A549 (cell line): Measurements from ENCODE around the gene MYEOV. TPM values are rescaled to one million over a fixed set of nuclear protein-coding genes. Genes with fewer than 3 reads are reported as not detected.

Experiments used
- ATAC-seq, 2 experiments: fragments of 200-7000 bp in 1 of 2; fragments of >200 bp in 1 of 2; cut with Nextera tagmentation in 1 of 2; cut with Tn5 transposase in 1 of 2; 3 replicates each; pipeline versions ENCODE4 v1.8.0 to v1.9.1; 2018 to 2020; ENCODE audit warnings: mild to moderate bottlenecking in 1 of 2, moderate library complexity in 1 of 2
- CTCF ChIA-PET: fragments of 300-600 bp; sonication (Branson Sonifier 250); formaldehyde crosslinking; extraction: SDS; loops from one replicate; lab custom pipeline; 2021; ENCODE audit warnings: antibody characterized with exemption, inconsistent platforms; lab: Yijun Ruan, JAX
- POLR2A ChIA-PET: fragments of 350-600 bp; formaldehyde crosslinking; extraction: SDS; loops from one replicate; lab custom pipeline; 2021; ENCODE audit warnings: antibody characterized with exemption, inconsistent platforms; lab: Yijun Ruan, JAX
- DNase-seq, 2 experiments: peaks; one replicate each; pipeline versions ENCODE4 v3.0.0 to v3.0.0-alpha.2; 2011 to 2016; ENCODE audit warnings: low read depth in 1 of 2, low spot score in 1 of 2
- FAIRE-seq: peaks from 2 replicates; lab custom pipeline; 2011; peaks lifted over from hg19 to GRCh38; lab: Jason Lieb, UNC
- H3K27ac ChIP-seq, 2 experiments: fragments of >200 bp; sonication (Bioruptor Twin); formaldehyde crosslinking; 3 replicates each; pipeline ENCODE4 v1.5.1; 2016 to 2017
- H3K4me1 ChIP-seq: fragments of >200 bp; sonication (Bioruptor Twin); formaldehyde crosslinking; 3 replicates; pipeline ENCODE4 v1.6.1; 2016
- H3K4me2 ChIP-seq: fragments of >200 bp; sonication (Bioruptor Twin); formaldehyde crosslinking; 3 replicates; pipeline ENCODE4 v1.6.1; 2016
- H3K4me3 ChIP-seq: fragments of >200 bp; sonication (Bioruptor Twin); formaldehyde crosslinking; 3 replicates; pipeline ENCODE4 v1.5.1; 2016
- H3K9me3 ChIP-seq: fragments of >200 bp; sonication (Bioruptor Twin); formaldehyde crosslinking; 3 replicates; pipeline ENCODE4 v1.6.1; 2016
- CBX2 ChIP-seq: fragments of 200-600 bp; sonication (generic); IDR thresholded peaks from 2 replicates; pipeline ENCODE4 v1.6.1; 2016; ENCODE audit warnings: low read depth, mild to moderate bottlenecking, borderline replicate concordance
- CHD4 ChIP-seq: fragments of 200-600 bp; sonication (generic); IDR thresholded peaks from 2 replicates; pipeline ENCODE4 v1.6.1; 2016; ENCODE audit warnings: antibody characterized with exemption, mild to moderate bottlenecking, borderline replicate concordance
- EHMT2 ChIP-seq: fragments of 200-600 bp; sonication (generic); IDR thresholded peaks from 2 replicates; pipeline ENCODE4 v1.6.1; 2016; ENCODE audit warnings: antibody characterized with exemption, low read depth, mild to moderate bottlenecking, moderate library complexity
- FOSL2 ChIP-seq, 2 experiments: fragments of 450-650 bp in 1 of 2; fragments of >200 bp in 1 of 2; sonication (Bioruptor Twin) in 1 of 2; formaldehyde crosslinking; IDR thresholded peaks; 2 replicates each; pipeline versions ENCODE4 v1.5.0 to v1.6.1; 2016 to 2020; ENCODE audit warnings: mild to moderate bottlenecking in 1 of 2, moderate library complexity in 1 of 2
- HOXA7 ChIP-seq: fragments of 250-450 bp; sonication (Bioruptor Pico); IDR thresholded peaks from 2 replicates; pipeline ENCODE4 v1.5.0; 2020; ENCODE audit warnings: mild to moderate bottlenecking, moderate library complexity
- JUNB ChIP-seq: fragments of >200 bp; sonication (Bioruptor Twin); formaldehyde crosslinking; IDR thresholded peaks from 2 replicates; pipeline ENCODE4 v1.6.1; 2016
- KDM5A ChIP-seq: fragments of 200-600 bp; sonication (generic); IDR thresholded peaks from 2 replicates; pipeline ENCODE4 v1.6.1; 2016; ENCODE audit warnings: antibody characterized with exemption, mild to moderate bottlenecking
- NPAS2 ChIP-seq: fragments of 250-450 bp; sonication (Bioruptor Pico); IDR thresholded peaks from 2 replicates; pipeline ENCODE4 v1.8.0; 2022; ENCODE audit warnings: mild to moderate bottlenecking, moderate library complexity, borderline replicate concordance
- PHF8 ChIP-seq: fragments of 200-600 bp; sonication (generic); IDR thresholded peaks from 2 replicates; pipeline ENCODE4 v1.6.1; 2016; ENCODE audit warnings: low read depth, mild to moderate bottlenecking, antibody characterized with exemption, moderate library complexity, borderline replicate concordance
- POLR2A ChIP-seq: IDR thresholded peaks from 2 replicates; pipeline ENCODE4 v1.6.1; 2012; ENCODE audit warnings: mild to moderate bottlenecking, low read length
- POLR2AphosphoS2 ChIP-seq: conservative IDR thresholded peaks from 2 replicates; pipeline ENCODE4 v1.6.1; 2012; ENCODE audit warnings: low read length, improper control_type of control experiment, inconsistent platforms
- RCOR1 ChIP-seq: fragments of 150-350 bp; IDR thresholded peaks from 2 replicates; pipeline ENCODE4 v1.6.1; 2014; ENCODE audit warnings: antibody characterized with exemption, low read length, low read depth
- REST ChIP-seq: fragments of 200-600 bp; sonication (generic); IDR thresholded peaks from 2 replicates; pipeline ENCODE4 v1.6.1; 2016; ENCODE audit warnings: antibody characterized with exemption, mild to moderate bottlenecking, moderate library complexity
- RFX5 ChIP-seq: fragments of 450-650 bp; IDR thresholded peaks from 2 replicates; pipeline ENCODE4 v1.7.1; 2014; ENCODE audit warnings: antibody characterized with exemption, mild to moderate bottlenecking, moderate library complexity
- RNF2 ChIP-seq: fragments of 200-600 bp; sonication (generic); IDR thresholded peaks from 2 replicates; pipeline ENCODE4 v1.6.1; 2016; ENCODE audit warnings: low read depth, mild to moderate bottlenecking, antibody characterized with exemption, moderate library complexity, borderline replicate concordance
- TP53 ChIP-seq: fragments of 250-450 bp; sonication (Bioruptor Pico); IDR thresholded peaks from 2 replicates; pipeline ENCODE4 v1.5.0; 2021; ENCODE audit warnings: mild to moderate bottlenecking, moderate library complexity
- USF2 ChIP-seq: fragments of 450-650 bp; IDR thresholded peaks from 2 replicates; pipeline ENCODE4 v1.6.1; 2014; ENCODE audit warnings: antibody characterized with exemption
- ZC3H11A ChIP-seq: fragments of 450-650 bp; IDR thresholded peaks from 2 replicates; pipeline ENCODE4 v1.6.1; 2014; ENCODE audit warnings: antibody characterized with exemption, mild to moderate bottlenecking
- ZNF302 ChIP-seq: fragments of 250-450 bp; sonication (Bioruptor Pico); IDR thresholded peaks from 2 replicates; pipeline ENCODE4 v1.9.0; 2021; ENCODE audit warnings: inconsistent platforms, mild to moderate bottlenecking, moderate library complexity
- ZSCAN20 ChIP-seq: fragments of 250-450 bp; sonication (Bioruptor Pico); IDR thresholded peaks from 2 replicates; pipeline ENCODE4 v1.8.0; 2022; ENCODE audit warnings: mild to moderate bottlenecking, moderate library complexity
- WGBS: methylation state at CpG from one replicate; pipeline ENCODE4 v1.1.6; 2017; ENCODE audit errors: missing lambda C conversion rate; 5-methylcytosine and 5-hydroxymethylcytosine counted together
- polyA plus RNA-seq, 4 experiments: library from polyadenylated mRNA; depleted of rRNA in 3 of 4; stranded (reverse); fragments of >200 nt; fragmentation: RNase III in 1 of 4; extraction: RNeasy Plus Mini Kit Qiagen cat#74134 plus additional on column Dnase treatment in 1 of 4; gene quantifications; 2 replicates in 3 of 4; 3 replicates in 1 of 4; pipeline ENCODE4 v1.2.3, GENCODE V29; 2011 to 2017
- TF ChIP-seq, protein P1 (sequence below): IDR thresholded peaks from 2 replicates; pipeline ENCODE4 v1.6.1; 2012
- TF ChIP-seq, protein P2 (sequence below): IDR thresholded peaks from 2 replicates; pipeline ENCODE4 v1.6.1; 2012; ENCODE audit warnings: low read depth, borderline replicate concordance
- TF ChIP-seq, protein P3 (sequence below): fragments of 150-350 bp; IDR thresholded peaks from 2 replicates; pipeline ENCODE4 v1.6.1; 2014; ENCODE audit warnings: low read depth, mild to moderate bottlenecking, low read length

The MYEOV gene
- polyA plus RNA-seq, 2 of the 4 experiments (the other 2 are of a cell fraction), result 92.3 to 102 TPM

DNA sequence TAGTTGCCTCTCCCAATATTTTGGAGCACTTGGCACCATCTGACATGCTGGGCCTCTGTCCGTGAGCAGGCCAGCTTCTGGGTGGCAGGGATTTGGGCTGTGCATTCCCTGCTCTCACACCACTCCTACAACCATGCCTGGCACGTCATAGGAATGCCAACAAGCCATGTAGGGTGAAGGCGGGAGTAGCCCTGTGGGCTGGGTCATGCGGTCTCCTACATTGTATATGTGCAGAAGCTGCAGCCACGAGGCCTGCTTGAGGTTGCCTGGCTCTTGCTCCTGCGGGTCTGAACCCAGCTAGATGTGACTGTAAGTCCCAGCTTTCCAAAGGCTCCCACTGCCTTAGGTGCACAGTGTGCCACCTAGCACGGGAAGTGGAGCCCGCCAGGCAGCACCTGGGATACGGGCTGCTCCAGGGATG is 14.5 kb downstream of the MYEOV start:
- no peak for FAIRE-seq
- H3K4me1 ChIP-seq, result peaks cover 29% of the 10 kb centered on the region
- WGBS, result 96% methylated on average over 7 of the region's 9 CpGs
- ChIA-PET CTCF (interaction anchor here (0.7 to 1.5 kb wide), 4 partner anchors 12 to 207 kb away, joined by 3 to 5 read pairs (median 3); no protein-coding TSS in a partner anchor), POLR2A (no interaction called here)
- no peak overlapping the region for H3K4me3 ChIP-seq
- TF ChIP-seq USF2, result no peak
- TF ChIP-seq, protein P1, sequence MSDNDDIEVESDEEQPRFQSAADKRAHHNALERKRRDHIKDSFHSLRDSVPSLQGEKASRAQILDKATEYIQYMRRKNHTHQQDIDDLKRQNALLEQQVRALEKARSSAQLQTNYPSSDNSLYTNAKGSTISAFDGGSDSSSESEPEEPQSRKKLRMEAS, result no peak
- TF ChIP-seq, all 56 proteins: peak for 0
- no peak overlapping the region for H3K4me2 ChIP-seq
- H3K9me3 ChIP-seq, result no peaks in the 10 kb centered on the region
- no peak for DNase-seq
- H3K27ac ChIP-seq, result peak overlapping the region in 1 of 2 experiments; percentile 50; a peak in 2 of 6 replicates
- peak in 1 of 2 experiments; percentile 13; a peak in 1 of 6 replicates for ATAC-seq

- no peak for DNase-seq
- FAIRE-seq, result no peak
- Histone ChIP-seq H3K4me2 (no peak overlapping the region), H3K27ac (peak overlapping the region in 1 of 2 experiments; percentile 50; a peak in 3 of 6 replicates), H3K4me3 (no peak overlapping the region), H3K9me3 (no peaks in the 10 kb centered on the region), H3K4me1 (peaks cover 23% of the 10 kb centered on the region)
- no peak for ATAC-seq
- TF ChIP-seq RCOR1 (no peak), EHMT2 (no peak), TP53 (CRISPR knock-in tag) (no peak), NPAS2 (CRISPR knock-in tag) (no peak)
- TF ChIP-seq, protein P1, result no peak
- CTCF ChIA-PET, result interaction anchor here (0.7 to 1.5 kb wide), 3 partner anchors 25 to 335 kb away, joined by 3 to 5 read pairs (median 3); no protein-coding TSS in a partner anchor
- POLR2A ChIA-PET, result interaction anchor here (1.0 kb wide), 1 partner anchor 10 kb away, joined by 3 read pairs; no protein-coding TSS in a partner anchor
- WGBS, result 88% methylated on average over 7 of the region's 10 CpGs
These were observed 15.1 kb downstream of the MYEOV start for GRCh38 chr11:69308936-69309615.

GRCh38 chr11:69309631-69310280 is 15.8 kb downstream of the MYEOV start:
- no peak for DNase-seq
- no peak for ATAC-seq
- no peak for TF ChIP-seq RFX5
- no peak for TF ChIP-seq RNF2
- TF ChIP-seq, protein P2, sequence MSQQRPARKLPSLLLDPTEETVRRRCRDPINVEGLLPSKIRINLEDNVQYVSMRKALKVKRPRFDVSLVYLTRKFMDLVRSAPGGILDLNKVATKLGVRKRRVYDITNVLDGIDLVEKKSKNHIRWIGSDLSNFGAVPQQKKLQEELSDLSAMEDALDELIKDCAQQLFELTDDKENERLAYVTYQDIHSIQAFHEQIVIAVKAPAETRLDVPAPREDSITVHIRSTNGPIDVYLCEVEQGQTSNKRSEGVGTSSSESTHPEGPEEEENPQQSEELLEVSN, result no peak
- no peak for TF ChIP-seq PHF8
- TF ChIP-seq FOSL2 (IDR thresholded peaks at IDR 0.05), result no peak
- no peak for TF ChIP-seq FOSL2 (CRISPR knock-in tag; IDR thresholded peaks at IDR 0.05)
- TF ChIP-seq JUNB, result no peak
- no peak for TF ChIP-seq CHD4
- no peak for TF ChIP-seq POLR2A
- no peak for TF ChIP-seq KDM5A
- TF ChIP-seq ZC3H11A, result no peak
- TF ChIP-seq REST, result no peak
- no peak for TF ChIP-seq CBX2
- no peak for TF ChIP-seq ZNF302 (CRISPR knock-in tag)
- TF ChIP-seq HOXA7 (CRISPR knock-in tag), result no peak
- TF ChIP-seq POLR2AphosphoS2, result no peak
- TF ChIP-seq, protein P3, sequence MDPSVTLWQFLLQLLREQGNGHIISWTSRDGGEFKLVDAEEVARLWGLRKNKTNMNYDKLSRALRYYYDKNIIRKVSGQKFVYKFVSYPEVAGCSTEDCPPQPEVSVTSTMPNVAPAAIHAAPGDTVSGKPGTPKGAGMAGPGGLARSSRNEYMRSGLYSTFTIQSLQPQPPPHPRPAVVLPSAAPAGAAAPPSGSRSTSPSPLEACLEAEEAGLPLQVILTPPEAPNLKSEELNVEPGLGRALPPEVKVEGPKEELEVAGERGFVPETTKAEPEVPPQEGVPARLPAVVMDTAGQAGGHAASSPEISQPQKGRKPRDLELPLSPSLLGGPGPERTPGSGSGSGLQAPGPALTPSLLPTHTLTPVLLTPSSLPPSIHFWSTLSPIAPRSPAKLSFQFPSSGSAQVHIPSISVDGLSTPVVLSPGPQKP, result no peak
- no peak for TF ChIP-seq ZSCAN20 (CRISPR knock-in tag)
- Histone ChIP-seq H3K9me3 (no peaks in the 10 kb centered on the region), H3K4me1 (peaks cover 17% of the 10 kb centered on the region), H3K27ac (peak overlapping the region in 1 of 2 experiments; percentile 50; a peak in 3 of 6 replicates), H3K4me2 (no peak overlapping the region), H3K4me3 (no peak overlapping the region)
- CTCF ChIA-PET, result interaction anchor here (1.0 to 1.5 kb wide), 2 partner anchors 178 to 334 kb away, joined by 3 to 5 read pairs; no protein-coding TSS in a partner anchor
- POLR2A ChIA-PET, result interaction anchor here (0.6 to 1.0 kb wide), 2 partner anchors 11 to 132 kb away, joined by 3 read pairs; no protein-coding TSS in a partner anchor
- WGBS, result 75% methylated on average over 8 of the region's 8 CpGs
- FAIRE-seq, result no peak
